GM12864 (cell line): ENCODE results near the gene ELMO3.

Experiments
- DNase-seq: peaks from one replicate; pipeline ENCODE4 v3.0.0-alpha.2; 2011; ENCODE audit warnings: low read depth
- H3K4me3 ChIP-seq: 2 replicates; pipeline ENCODE4 v1.5.1; 2011; ENCODE audit warnings: mild to moderate bottlenecking, low read depth, low read length, control low read depth
- CTCF ChIP-seq: IDR thresholded peaks from 2 replicates; pipeline ENCODE4 v1.5.1; 2011; ENCODE audit warnings: low read depth, mild to moderate bottlenecking, moderate library complexity, low read length, control low read depth, inconsistent platforms; ENCODE audit errors: missing control alignments

ELMO3 gene

DNA sequence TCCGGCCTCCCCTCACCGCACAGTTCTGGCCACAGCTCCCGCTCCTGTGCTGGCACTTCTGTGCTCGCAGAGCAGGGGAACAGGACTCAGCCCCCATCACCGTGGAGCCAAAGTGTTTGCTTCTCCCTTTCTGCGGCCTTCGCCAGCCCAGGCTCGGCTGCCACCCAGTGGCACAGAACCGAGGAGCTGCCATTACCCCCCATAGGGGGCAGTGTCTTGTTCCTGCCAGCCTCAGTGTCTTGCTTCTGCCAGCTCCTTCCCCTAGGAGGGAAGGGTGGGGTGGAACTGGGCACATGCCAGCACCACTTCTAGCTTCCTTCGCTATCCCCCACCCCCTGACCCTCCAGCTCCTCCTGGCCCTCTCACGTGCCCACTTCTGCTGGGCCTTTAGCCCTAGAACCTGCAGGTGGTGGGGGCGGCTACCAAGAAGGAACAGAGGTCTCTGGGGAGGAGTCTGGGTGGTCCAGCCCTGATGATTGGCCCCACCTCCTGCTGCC lies 645 bp upstream of the ELMO3 start:
- no peak for DNase-seq
- H3K4me3 ChIP-seq, result no peak overlapping the region
- TF ChIP-seq CTCF, result peak; percentile 77

- TF ChIP-seq CTCF, result no peak
- no peak overlapping the region for H3K4me3 ChIP-seq
- no peak for DNase-seq
Measured at GRCh38 chr16:67199808-67200198, 872 bp downstream of the ELMO3 start.

GRCh38 chr16:67200491-67200890 lies 1.6 kb downstream of the ELMO3 start:
- H3K4me3 ChIP-seq, result no peak overlapping the region
- no peak for DNase-seq
- TF ChIP-seq CTCF, result no peak

DNA sequence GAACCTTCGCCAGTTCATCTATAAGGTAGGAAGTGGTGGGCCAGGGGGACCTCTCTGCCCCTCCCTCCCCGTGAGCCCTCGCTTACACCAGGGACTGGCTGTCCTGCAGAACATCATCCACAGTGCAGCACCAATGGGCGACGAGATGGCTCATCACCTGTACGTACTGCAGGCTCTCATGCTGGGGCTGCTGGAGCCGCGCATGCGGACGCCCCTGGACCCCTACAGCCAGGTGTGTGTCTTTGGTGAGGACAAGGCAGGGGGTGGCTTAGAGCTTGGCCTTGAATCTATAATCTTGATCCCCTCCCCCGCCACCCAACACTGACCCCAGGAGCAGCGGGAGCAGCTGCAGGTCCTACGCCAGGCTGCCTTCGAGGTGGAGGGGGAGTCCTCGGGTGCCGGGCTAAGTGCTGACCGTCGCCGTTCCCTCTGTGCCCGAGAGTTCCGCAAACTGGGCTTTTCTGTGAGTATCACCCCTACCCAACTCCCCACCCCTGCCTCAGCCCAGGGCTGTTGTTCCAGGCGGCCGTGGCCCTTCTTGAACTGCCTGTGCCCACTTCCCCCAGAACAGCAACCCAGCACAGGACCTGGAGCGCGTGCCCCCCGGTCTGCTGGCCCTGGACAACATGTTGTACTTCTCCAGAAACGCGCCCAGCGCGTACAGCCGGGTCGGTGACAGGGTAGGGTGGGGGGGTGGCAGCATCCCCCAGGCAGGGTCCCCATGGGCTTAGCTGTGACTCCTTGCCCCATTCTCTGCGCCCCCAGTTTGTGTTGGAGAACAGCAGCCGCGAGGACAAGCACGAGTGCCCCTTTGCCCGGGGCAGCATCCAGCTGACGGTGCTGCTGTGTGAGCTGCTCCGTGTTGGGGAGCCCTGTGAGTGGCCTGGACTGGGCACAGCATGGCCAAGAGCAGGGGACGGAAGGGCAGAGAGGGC lies 2.7 kb downstream of the ELMO3 start:
- DNase-seq, result no peak
- TF ChIP-seq CTCF, result no peak
- no peak overlapping the region for H3K4me3 ChIP-seq

GRCh38 chr16:67202426-67202825 lies 3.5 kb downstream of the ELMO3 start:
- DNase-seq, result no peak
- H3K4me3 ChIP-seq, result no peak overlapping the region
- no peak for TF ChIP-seq CTCF

GRCh38 chr16:67202956-67203493 lies 4.1 kb downstream of the ELMO3 start:
- H3K4me3 ChIP-seq, result no peak overlapping the region
- TF ChIP-seq CTCF, result no peak
- DNase-seq, result no peak
